Activated CD8-positive, alpha-beta memory T cell treated with anti-CD3 and anti-CD28 coated beads, Interleukin-2, amount 50 U/mL, for 48 hours (primary cell): ENCODE results near the gene ZC3H6.
"Not testable (repeated sequence)": the region's sequence is repeated elsewhere in the genome, so short reads cannot be mapped to it uniquely, and the experiment has no call there.

Experiments
- DNase-seq: peaks from one replicate; pipeline ENCODE4 v3.0.0-alpha.2; 2020

The ZC3H6 gene

GRCh38 chr2:112340475-112341267 is 65.3 kb downstream of the ZC3H6 start:
- no peak for DNase-seq

- no peak for DNase-seq
These were observed 66.7 kb downstream of the ZC3H6 start for GRCh38 chr2:112342067-112342550.

- DNase-seq, result no peak
These were observed 68.6 kb downstream of the ZC3H6 start for GRCh38 chr2:112343827-112344585.

GRCh38 chr2:112345030-112346027 is 69.9 kb downstream of the ZC3H6 start:
- DNase-seq, result no peak

- DNase-seq, result not testable (repeated sequence)
These were observed 76.9 kb downstream of the ZC3H6 start for GRCh38 chr2:112352292-112352691.

- not testable (repeated sequence) for DNase-seq
These were observed 77.6 kb downstream of the ZC3H6 start for GRCh38 chr2:112352809-112353603.

- not testable (repeated sequence) for DNase-seq
These were observed 78.9 kb downstream of the ZC3H6 start for GRCh38 chr2:112354335-112354734.

GRCh38 chr2:112360055-112360454 is 84.7 kb downstream of the ZC3H6 start:
- DNase-seq, result not testable (repeated sequence)
